IMR-90 (cell line): ENCODE data around the gene TBX20. TPM values are rescaled to one million over a fixed set of nuclear protein-coding genes. Genes with fewer than 3 reads are reported as not detected.
A peak's percentile ranks its signal among the peaks of the same experiment; 100 is the strongest.

Source experiments
- ATAC-seq: fragments of 200-7000 bp; cut with Tn5 transposase; 2 replicates; pipeline ENCODE4 v1.9.1; 2020; ENCODE audit warnings: low read depth, mild to moderate bottlenecking, moderate library complexity
- BruUV-seq: library from RNA; stranded (reverse); fragments of 400-500 nt; replicated peaks from 2 replicates; lab custom pipeline; 2021; lab: Mats Ljungman, UMichigan
- CTCF ChIA-PET: fragments of 300-600 bp; formaldehyde crosslinking; extraction: SDS; loops from one replicate; lab custom pipeline; 2021; ENCODE audit warnings: antibody characterized with exemption; lab: Yijun Ruan, JAX
- POLR2A ChIA-PET: fragments of 300-600 bp; sonication (Branson Sonifier 250); formaldehyde crosslinking; loops from one replicate; lab custom pipeline; 2022; ENCODE audit warnings: antibody characterized with exemption; ENCODE audit not compliant: unreplicated experiment; lab: Charles Lee
- DNase-seq: peaks from one replicate; pipeline ENCODE4 v3.0.0; 2013
- H2AFZ ChIP-seq: replicated peaks from 2 replicates; pipeline ENCODE3; 2013; ENCODE audit warnings: low read length, mild to moderate bottlenecking; ENCODE audit not compliant: poor library complexity
- H2AK5ac ChIP-seq: 2 replicates; pipeline ENCODE4 v1.6.1; 2013; ENCODE audit warnings: low read depth, low read length, inconsistent platforms
- H2AK9ac ChIP-seq: replicated peaks from 2 replicates; pipeline ENCODE3; 2013; ENCODE audit warnings: mild to moderate bottlenecking, low read depth, low read length, moderate library complexity; ENCODE audit not compliant: poor library complexity
- H2BK120ac ChIP-seq: 2 replicates; pipeline ENCODE4 v1.6.1; 2013; ENCODE audit warnings: low read depth, low read length, inconsistent platforms
- H2BK15ac ChIP-seq: 3 replicates; pipeline ENCODE4 v1.6.1; 2013; ENCODE audit warnings: low read depth, low read length, inconsistent platforms
- H2BK20ac ChIP-seq: 2 replicates; pipeline ENCODE4 v1.6.1; 2013; ENCODE audit warnings: low read depth, mild to moderate bottlenecking, inconsistent platforms, low read length, moderate library complexity
- H2BK5ac ChIP-seq: 2 replicates; pipeline ENCODE4 v1.6.1; 2013; ENCODE audit warnings: mild to moderate bottlenecking, low read depth, low read length, inconsistent platforms; ENCODE audit not compliant: poor library complexity, severe bottlenecking
- H3K14ac ChIP-seq: replicated peaks from 2 replicates; pipeline ENCODE4 v1.6.1; 2013; ENCODE audit warnings: low read depth, low read length, inconsistent platforms
- H3K18ac ChIP-seq: 2 replicates; pipeline ENCODE4 v1.6.1; 2013; ENCODE audit warnings: low read depth, low read length, control low read depth
- H3K23ac ChIP-seq: 2 replicates; pipeline ENCODE4 v1.6.1; 2013; ENCODE audit warnings: low read depth, low read length, inconsistent platforms
- H3K27ac ChIP-seq: 2 replicates; pipeline ENCODE4 v1.5.1; 2013; ENCODE audit warnings: mild to moderate bottlenecking, control low read depth, low read length; ENCODE audit not compliant: insufficient read depth
- H3K27me3 ChIP-seq: 2 replicates; pipeline ENCODE4 v1.6.1; 2013; ENCODE audit warnings: low read length; ENCODE audit not compliant: control insufficient read depth, insufficient read depth
- H3K36me3 ChIP-seq: 2 replicates; pipeline ENCODE4 v1.6.1; 2013; ENCODE audit warnings: low read length, mixed read lengths; ENCODE audit not compliant: control insufficient read depth, insufficient read depth
- H3K4ac ChIP-seq: 2 replicates; pipeline ENCODE4 v1.6.1; 2013; ENCODE audit warnings: low read depth, low read length, inconsistent platforms
- H3K4me1 ChIP-seq: 2 replicates; pipeline ENCODE4 v1.6.1; 2013; ENCODE audit warnings: low read length, mixed read lengths; ENCODE audit not compliant: control insufficient read depth, insufficient read depth
- H3K4me2 ChIP-seq: 2 replicates; pipeline ENCODE4 v1.6.1; 2013; ENCODE audit warnings: low read depth, mild to moderate bottlenecking, control low read depth, low read length, moderate library complexity
- H3K4me3 ChIP-seq: 2 replicates; pipeline ENCODE4 v1.5.1; 2013; ENCODE audit warnings: low read depth, mild to moderate bottlenecking, control low read depth, low read length, moderate library complexity; ENCODE audit not compliant: insufficient read depth
- H3K56ac ChIP-seq: 2 replicates; pipeline ENCODE4 v1.6.1; 2013; ENCODE audit warnings: low read length, inconsistent platforms; ENCODE audit not compliant: insufficient read depth; ENCODE audit errors: extremely low read depth
- H3K79me1 ChIP-seq, 2 experiments: 2 replicates each; pipeline ENCODE4 v1.6.1; 2013; ENCODE audit warnings: low read length in 2 of 2, inconsistent platforms in 1 of 2, low read depth in 1 of 2
- H3K9ac ChIP-seq: 2 replicates; pipeline ENCODE4 v1.6.1; 2013; ENCODE audit warnings: low read depth, low read length, control low read depth
- H3K9me1 ChIP-seq: 2 replicates; pipeline ENCODE4 v1.6.1; 2013; ENCODE audit warnings: low read length, inconsistent platforms; ENCODE audit not compliant: insufficient read depth
- H3K9me3 ChIP-seq: 2 replicates; pipeline ENCODE4 v1.6.1; 2013; ENCODE audit warnings: low read length; ENCODE audit not compliant: control insufficient read depth, insufficient read depth
- H4K20me1 ChIP-seq: 2 replicates; pipeline ENCODE4 v1.6.1; 2013; ENCODE audit warnings: low read length, inconsistent platforms; ENCODE audit not compliant: insufficient read depth
- H4K5ac ChIP-seq: 2 replicates; pipeline ENCODE4 v1.6.1; 2013; ENCODE audit warnings: mild to moderate bottlenecking, low read depth, low read length, control low read depth
- H4K8ac ChIP-seq, 2 experiments: 2 replicates each; pipeline ENCODE4 v1.6.1; 2013; ENCODE audit warnings: low read depth in 2 of 2, low read length in 2 of 2, control low read depth in 1 of 2, inconsistent platforms in 1 of 2
- H4K91ac ChIP-seq: 2 replicates; pipeline ENCODE4 v1.6.1; 2013; ENCODE audit warnings: low read depth, low read length, inconsistent platforms; ENCODE audit not compliant: insufficient read depth
- BHLHE40 ChIP-seq: fragments of 150-350 bp; IDR thresholded peaks from 2 replicates; pipeline ENCODE4 v1.6.1; 2016; ENCODE audit warnings: mild to moderate bottlenecking, low read depth, low read length
- CEBPB ChIP-seq: IDR thresholded peaks from 2 replicates; pipeline ENCODE4 v1.6.1; 2012; ENCODE audit warnings: low read depth, low read length, improper control_type of control experiment
- FOS ChIP-seq: fragments of 150-350 bp; IDR thresholded peaks from 2 replicates; pipeline ENCODE4 v1.6.1; 2016; ENCODE audit warnings: low read depth, low read length
- RCOR1 ChIP-seq: IDR thresholded peaks from 2 replicates; pipeline ENCODE4 v1.6.1; 2012; ENCODE audit warnings: mild to moderate bottlenecking, low read length, improper control_type of control experiment; ENCODE audit not compliant: insufficient replicate concordance
- SMC3 ChIP-seq: fragments of 150-350 bp; IDR thresholded peaks from 2 replicates; pipeline ENCODE4 v1.6.1; 2016; ENCODE audit warnings: low read depth, mild to moderate bottlenecking, antibody characterized with exemption, low read length, moderate library complexity
- WGBS, 2 experiments: methylation state at CpG; one replicate each; pipeline versions ENCODE4 v1.1.5 to v1.1.7; 2013; ENCODE audit warnings: missing lambda C conversion rate in 2 of 2; ENCODE audit not compliant: insufficient read length in 1 of 2; ENCODE audit errors: extremely low coverage in 2 of 2; 5-methylcytosine and 5-hydroxymethylcytosine counted together
- dilution Hi-C: fragments of 300-500 bp; cut with HindIII; formaldehyde crosslinking; loops from one replicate; pipeline ENCODE4 v1.14.3; 2018; ENCODE audit warnings: low sequenced_read_pairs; ENCODE audit not compliant: unreplicated experiment
- in situ Hi-C: fragments of 300-500 bp; cut with MboI; formaldehyde crosslinking; loops from 3 replicates; pipeline ENCODE4 v1.14.3; 2019; ENCODE audit warnings: low sequenced_read_pairs, inconsistent platforms, mixed read lengths
- intact Hi-C: fragments of 100-400 bp; cut with micrococcal nuclease; formaldehyde crosslinking; loops from 2 replicates; pipeline ENCODE4 v1.10.0; 2022
- polyA plus RNA-seq, 3 experiments: library from polyadenylated mRNA; depleted of rRNA; stranded (reverse); fragments of >200 nt; gene quantifications; 2 replicates each; pipeline ENCODE4 v1.2.3, GENCODE V29; 2012; ENCODE audit warnings: low replicate concordance in 1 of 3
- total RNA-seq: library from RNA; depleted of rRNA; stranded (reverse); fragments of >200 nt; gene quantifications from 2 replicates; pipeline ENCODE4 v1.2.3, GENCODE V29; 2012
- TF ChIP-seq, protein P1 (sequence below): conservative IDR thresholded peaks from 2 replicates; pipeline ENCODE4 v1.5.1; 2012; ENCODE audit warnings: mild to moderate bottlenecking, low read depth, low read length, improper control_type of control experiment

Gene TBX20
- total and polyA plus RNA-seq, 2 of the 4 experiments (the other 2 are of a cell fraction), result 0.15 to 0.36 TPM

DNA sequence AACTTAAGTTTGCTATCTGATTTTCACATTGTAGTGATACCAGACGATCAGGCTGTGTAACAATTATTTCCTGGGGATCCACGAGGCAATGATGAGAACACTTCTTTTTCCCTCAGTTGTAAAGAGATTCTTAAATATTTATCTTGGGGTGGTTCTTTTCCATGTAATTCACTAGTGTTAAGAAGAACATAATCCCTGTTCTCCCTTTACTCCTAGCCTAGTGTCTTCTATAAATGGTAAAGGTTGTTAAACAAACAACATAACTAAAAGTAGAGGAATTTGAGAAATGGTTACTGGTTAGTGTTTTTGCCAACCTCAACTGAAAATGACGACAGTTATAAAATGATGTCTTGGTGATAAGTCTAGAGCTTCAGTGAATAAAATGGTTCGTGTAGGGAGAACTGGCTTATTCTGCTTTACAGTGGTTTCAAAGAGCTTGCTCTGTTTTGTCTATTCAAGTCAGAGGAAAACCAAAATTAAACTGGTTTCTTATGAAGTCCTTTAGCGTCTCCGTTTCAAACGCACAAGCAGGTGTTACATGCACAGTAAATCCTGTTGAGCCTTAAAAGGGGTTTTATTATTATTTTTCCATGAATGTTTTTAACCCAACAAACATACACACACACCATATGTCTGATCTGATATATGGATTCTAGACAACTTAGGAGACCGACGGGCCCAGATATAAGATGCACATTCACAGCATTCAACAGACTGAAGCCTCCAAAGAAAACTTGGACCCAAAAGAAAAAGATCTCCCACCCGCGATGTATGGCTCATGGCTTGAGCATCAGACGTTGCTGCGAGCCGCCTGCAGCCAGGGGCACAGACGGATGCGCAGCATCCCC lies 1.1 kb downstream of the TBX20 start:
- no peak overlapping the region for H4K5ac ChIP-seq
- H3K14ac ChIP-seq, result no peak overlapping the region
- no peaks in the 10 kb centered on the region for H3K4me1 ChIP-seq
- in situ Hi-C loops, result no loop called here
- H3K4ac ChIP-seq, result no peak overlapping the region
- H4K91ac ChIP-seq, result no peak overlapping the region
- H2BK120ac ChIP-seq, result no peak overlapping the region
- no peak overlapping the region for H2AK5ac ChIP-seq
- H3K36me3 ChIP-seq, result no peaks in the 10 kb centered on the region
- no peak overlapping the region for H4K8ac ChIP-seq
- intact Hi-C loops, result no loop called here
- no peak overlapping the region for H2AK9ac ChIP-seq
- H4K20me1 ChIP-seq, result no peaks in the 10 kb centered on the region
- BruUV-seq, result no TSS peak
- no peak overlapping the region for H3K56ac ChIP-seq
- no peak overlapping the region for H3K9ac ChIP-seq
- ChIA-PET POLR2A (no interaction called here), CTCF (no interaction called here)
- no peak overlapping the region for H2BK15ac ChIP-seq
- 22% methylated on average over 8 of the region's 16 CpGs; no CpG with 5 or more reads in 1 of the 2 experiments for WGBS, 2 experiments
- no peak for TF ChIP-seq BHLHE40
- TF ChIP-seq FOS, result no peak
- TF ChIP-seq CEBPB, result no peak
- TF ChIP-seq RCOR1, result no peak
- TF ChIP-seq, protein P1, sequence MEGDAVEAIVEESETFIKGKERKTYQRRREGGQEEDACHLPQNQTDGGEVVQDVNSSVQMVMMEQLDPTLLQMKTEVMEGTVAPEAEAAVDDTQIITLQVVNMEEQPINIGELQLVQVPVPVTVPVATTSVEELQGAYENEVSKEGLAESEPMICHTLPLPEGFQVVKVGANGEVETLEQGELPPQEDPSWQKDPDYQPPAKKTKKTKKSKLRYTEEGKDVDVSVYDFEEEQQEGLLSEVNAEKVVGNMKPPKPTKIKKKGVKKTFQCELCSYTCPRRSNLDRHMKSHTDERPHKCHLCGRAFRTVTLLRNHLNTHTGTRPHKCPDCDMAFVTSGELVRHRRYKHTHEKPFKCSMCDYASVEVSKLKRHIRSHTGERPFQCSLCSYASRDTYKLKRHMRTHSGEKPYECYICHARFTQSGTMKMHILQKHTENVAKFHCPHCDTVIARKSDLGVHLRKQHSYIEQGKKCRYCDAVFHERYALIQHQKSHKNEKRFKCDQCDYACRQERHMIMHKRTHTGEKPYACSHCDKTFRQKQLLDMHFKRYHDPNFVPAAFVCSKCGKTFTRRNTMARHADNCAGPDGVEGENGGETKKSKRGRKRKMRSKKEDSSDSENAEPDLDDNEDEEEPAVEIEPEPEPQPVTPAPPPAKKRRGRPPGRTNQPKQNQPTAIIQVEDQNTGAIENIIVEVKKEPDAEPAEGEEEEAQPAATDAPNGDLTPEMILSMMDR, result no peak
- no peak for TF ChIP-seq SMC3
- H3K79me1 ChIP-seq, result no peaks in the 10 kb centered on the region
- no peak for ATAC-seq
- no peaks in the 10 kb centered on the region for H3K9me1 ChIP-seq
- no peak overlapping the region for H3K18ac ChIP-seq
- H3K4me2 ChIP-seq, result no peak overlapping the region
- peaks cover 20% of the 10 kb centered on the region; the same call in 1 of the 2 replicates for H3K9me3 ChIP-seq
- peak overlapping the region; percentile 87 for H2AFZ ChIP-seq
- peaks cover 82% of the 10 kb centered on the region for H3K27me3 ChIP-seq
- dilution Hi-C loops, result no loop called here
- no peak overlapping the region for H3K23ac ChIP-seq
- DNase-seq, result no peak
- no peak overlapping the region for H2BK5ac ChIP-seq
- H3K4me3 ChIP-seq, result no peak overlapping the region
- H3K27ac ChIP-seq, result no peak overlapping the region
- H2BK20ac ChIP-seq, result no peak overlapping the region
